Caco-2 (cell line): ENCODE data around the gene PFDN6. TPM values are rescaled to one million over a fixed set of nuclear protein-coding genes. Genes with fewer than 3 reads are reported as not detected.

Experiments used
- BruUV-seq: library from RNA; stranded (reverse); fragments of 400-500 nt; replicated peaks from 2 replicates; lab custom pipeline; 2021; lab: Mats Ljungman, UMichigan
- CTCF ChIA-PET: fragments of 300-600 bp; sonication (Branson Sonifier 250); formaldehyde crosslinking; loops from one replicate; lab custom pipeline; 2022; ENCODE audit warnings: antibody characterized with exemption; lab: Charles Lee
- POLR2A ChIA-PET: fragments of 300-600 bp; sonication (Branson Sonifier 250); formaldehyde crosslinking; loops from one replicate; lab custom pipeline; 2022; ENCODE audit warnings: antibody characterized with exemption; lab: Charles Lee
- DNase-seq, 2 experiments: peaks; one replicate each; pipeline versions ENCODE4 v3.0.0 to v3.0.0-alpha.2; 2020 to 2022
- H3K27me3 ChIP-seq: replicated peaks from 2 replicates; pipeline ENCODE4 v1.6.0; 2011; ENCODE audit warnings: low read length; ENCODE audit not compliant: control insufficient read depth, insufficient read depth
- H3K36me3 ChIP-seq: 2 replicates; pipeline ENCODE4 v1.5.1; 2011; ENCODE audit warnings: low read length; ENCODE audit not compliant: control insufficient read depth, insufficient read depth
- H3K4me1 ChIP-seq: fragments of 250-450 bp; sonication (Bioruptor Pico); 2 replicates; pipeline ENCODE4 v1.5.1; 2020; ENCODE audit warnings: mild to moderate bottlenecking
- H3K4me3 ChIP-seq: 2 replicates; pipeline ENCODE4 v1.5.1; 2011; ENCODE audit warnings: low read depth, mild to moderate bottlenecking, control low read depth, low read length
- H3K9me3 ChIP-seq: fragments of 250-450 bp; sonication (Bioruptor Pico); 2 replicates; pipeline ENCODE4 v1.5.1; 2020; ENCODE audit warnings: mild to moderate bottlenecking, moderate library complexity
- H3K27ac Mint-ChIP-seq: one replicate; pipeline ENCODE4 v1.8.0; 2022; ENCODE audit warnings: mixed read lengths; ENCODE audit not compliant: unreplicated experiment
- H3K27me3 Mint-ChIP-seq: one replicate; pipeline ENCODE4 v1.8.0; 2022; ENCODE audit warnings: mixed read lengths; ENCODE audit not compliant: insufficient read depth, unreplicated experiment
- H3K36me3 Mint-ChIP-seq: one replicate; pipeline ENCODE4 v1.8.0; 2022; ENCODE audit warnings: mild to moderate bottlenecking, mixed read lengths; ENCODE audit not compliant: insufficient read depth, unreplicated experiment
- H3K4me1 Mint-ChIP-seq: one replicate; pipeline ENCODE4 v1.8.0; 2022; ENCODE audit warnings: low read depth, mixed read lengths; ENCODE audit not compliant: unreplicated experiment
- H3K4me3 Mint-ChIP-seq: one replicate; pipeline ENCODE4 v1.8.0; 2022; ENCODE audit warnings: mild to moderate bottlenecking, moderate library complexity, mixed read lengths; ENCODE audit not compliant: unreplicated experiment
- H3K9me3 Mint-ChIP-seq: one replicate; pipeline ENCODE4 v1.8.0; 2022; ENCODE audit warnings: mixed read lengths; ENCODE audit not compliant: unreplicated experiment
- intact Hi-C: fragments of 100-400 bp; cut with micrococcal nuclease; formaldehyde crosslinking; loops from one replicate; pipeline ENCODE4 v1.10.0; 2022; ENCODE audit not compliant: unreplicated experiment
- total RNA-seq: library from RNA; stranded (reverse); gene quantifications from 2 replicates; pipeline ENCODE4 v1.2.3, GENCODE V29; 2022
- TF ChIP-seq, protein P1 (sequence below), 2 experiments: fragments of 200-600 bp in 1 of 2; IDR thresholded peaks; 1 replicate in 1 of 2; 2 replicates in 1 of 2; pipeline versions ENCODE4 v1.5.1 to v1.8.0; 2011 to 2022; ENCODE audit warnings: antibody characterized with exemption in 1 of 2, control low read depth in 1 of 2, inconsistent platforms in 1 of 2, low read depth in 1 of 2, low read length in 1 of 2, mild to moderate bottlenecking in 1 of 2, moderate library complexity in 1 of 2; ENCODE audit not compliant: insufficient read depth in 1 of 2, severe bottlenecking in 1 of 2, unreplicated experiment in 1 of 2

The PFDN6 gene
- total RNA-seq, 1 experiment from 2014 or later = 65.9 TPM

DNA sequence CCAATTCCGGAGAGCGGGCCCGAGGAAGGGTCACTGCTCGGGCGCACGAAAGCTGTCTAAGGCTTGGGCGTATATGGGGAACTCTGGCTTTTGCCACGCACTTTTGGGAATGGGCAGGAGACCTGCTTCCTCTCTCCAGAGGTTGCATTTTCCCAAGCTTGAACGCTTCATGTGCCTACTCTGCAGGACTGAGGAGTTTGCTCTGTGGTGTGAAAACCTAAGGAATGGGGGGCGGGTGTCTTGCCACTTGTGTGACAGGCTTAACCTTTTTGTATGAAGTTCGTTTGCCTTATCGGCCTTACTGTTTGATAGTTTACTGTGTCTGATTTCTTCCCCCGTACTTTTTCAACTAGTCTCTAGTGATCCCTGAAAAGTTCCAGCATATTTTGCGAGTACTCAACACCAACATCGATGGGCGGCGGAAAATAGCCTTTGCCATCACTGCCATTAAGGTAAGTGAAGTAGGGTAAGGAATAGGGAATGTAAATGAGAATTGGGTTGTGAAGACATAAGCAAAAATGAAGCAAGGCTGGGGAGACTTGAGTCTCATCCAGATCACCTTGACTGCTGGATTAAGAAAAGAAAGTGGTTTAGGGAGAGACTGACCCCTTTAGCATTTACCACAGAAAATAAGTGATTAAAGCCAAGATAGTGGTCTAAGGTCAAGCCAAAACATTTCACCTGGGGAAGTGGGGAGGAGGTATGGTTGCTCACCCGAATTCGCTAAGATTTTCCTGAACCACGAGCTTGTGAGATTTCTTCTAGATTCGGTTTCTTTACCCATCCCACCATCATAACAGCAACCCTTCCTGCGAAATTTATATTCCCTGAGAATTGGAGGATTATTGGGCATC lies 16.9 kb upstream of the PFDN6 start:
- TF ChIP-seq, protein P1, sequence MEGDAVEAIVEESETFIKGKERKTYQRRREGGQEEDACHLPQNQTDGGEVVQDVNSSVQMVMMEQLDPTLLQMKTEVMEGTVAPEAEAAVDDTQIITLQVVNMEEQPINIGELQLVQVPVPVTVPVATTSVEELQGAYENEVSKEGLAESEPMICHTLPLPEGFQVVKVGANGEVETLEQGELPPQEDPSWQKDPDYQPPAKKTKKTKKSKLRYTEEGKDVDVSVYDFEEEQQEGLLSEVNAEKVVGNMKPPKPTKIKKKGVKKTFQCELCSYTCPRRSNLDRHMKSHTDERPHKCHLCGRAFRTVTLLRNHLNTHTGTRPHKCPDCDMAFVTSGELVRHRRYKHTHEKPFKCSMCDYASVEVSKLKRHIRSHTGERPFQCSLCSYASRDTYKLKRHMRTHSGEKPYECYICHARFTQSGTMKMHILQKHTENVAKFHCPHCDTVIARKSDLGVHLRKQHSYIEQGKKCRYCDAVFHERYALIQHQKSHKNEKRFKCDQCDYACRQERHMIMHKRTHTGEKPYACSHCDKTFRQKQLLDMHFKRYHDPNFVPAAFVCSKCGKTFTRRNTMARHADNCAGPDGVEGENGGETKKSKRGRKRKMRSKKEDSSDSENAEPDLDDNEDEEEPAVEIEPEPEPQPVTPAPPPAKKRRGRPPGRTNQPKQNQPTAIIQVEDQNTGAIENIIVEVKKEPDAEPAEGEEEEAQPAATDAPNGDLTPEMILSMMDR (IDR thresholded peaks at IDR 0.05; ENCODE audit: insufficient read depth in 1 of 2, low read depth in 1 of 2, low read length in 1 of 2, severe bottlenecking in 1 of 2, unreplicated experiment in 1 of 2) = no peak
- Mint-ChIP-seq H3K4me1 (peaks cover 24% of the 10 kb centered on the region), H3K36me3 (peaks cover 63% of the 10 kb centered on the region), H3K27me3 (no peaks in the 10 kb centered on the region), H3K27ac (peak overlapping the region; percentile 100), H3K4me3 (peak overlapping the region; percentile 95), H3K9me3 (no peaks in the 10 kb centered on the region)
- no peaks in the 10 kb centered on the region for H3K27me3 ChIP-seq
- H3K4me3 ChIP-seq = peak overlapping the region; percentile 56
- H3K9me3 ChIP-seq = no peaks in the 10 kb centered on the region
- ChIA-PET CTCF (interaction anchor here (0.6 to 1.3 kb wide), 3 partner anchors 45 to 231 kb away, joined by 4 to 21 read pairs (median 4); partner anchors contain the start of genes CUTA and ZBTB22), POLR2A (interaction anchor here (1.3 to 2.3 kb wide), 6 partner anchors 13 to 301 kb away, joined by 7 to 17 read pairs (median 11); partner anchors contain the start of genes PFDN6, WDR46 and ZBTB22)
- H3K4me1 ChIP-seq = peaks cover 18% of the 10 kb centered on the region
- peaks cover 9% of the 10 kb centered on the region for H3K36me3 ChIP-seq
- intact Hi-C loops = no loop called here
- DNase-seq = no peak
- BruUV-seq = TSS peak; percentile 70

DNA sequence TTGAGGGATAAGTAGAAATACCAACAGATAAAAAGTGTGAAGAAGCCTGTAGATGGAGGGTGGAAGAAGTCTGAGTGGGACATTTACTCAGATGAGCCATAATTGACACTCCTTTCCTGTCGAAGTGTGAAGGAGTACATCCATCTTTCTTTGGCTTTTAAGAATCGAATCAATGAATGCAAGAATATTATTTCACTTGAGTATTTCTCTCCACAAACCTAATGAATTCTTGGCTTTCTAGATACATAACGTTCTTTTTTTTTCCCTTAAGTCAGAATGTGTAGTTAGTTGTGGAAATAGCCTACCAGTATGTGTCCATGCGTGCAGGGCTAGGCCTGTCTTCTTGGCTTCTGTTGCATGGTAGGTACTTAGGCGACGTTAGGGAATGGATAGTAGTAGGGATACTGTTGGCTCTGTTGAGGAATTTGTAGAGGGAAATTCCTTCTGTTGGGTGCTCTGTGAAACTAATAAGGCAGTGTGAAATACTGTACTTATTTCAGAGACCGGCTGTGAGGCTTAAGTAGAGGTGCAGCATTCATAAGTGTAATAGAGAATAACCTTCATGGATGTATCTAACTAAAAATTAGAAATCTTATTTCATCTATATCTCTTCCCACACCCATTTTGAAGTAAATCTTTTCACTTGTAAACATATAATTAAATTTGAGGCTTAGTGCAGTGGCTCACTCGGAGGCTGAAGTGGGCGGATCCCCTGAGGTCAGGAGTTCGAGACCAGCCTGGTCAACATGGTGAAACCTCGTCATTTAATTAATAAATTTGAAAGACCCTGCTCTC lies 16.1 kb upstream of the PFDN6 start:
- TF ChIP-seq, protein P1 (IDR thresholded peaks at IDR 0.05; ENCODE audit: insufficient read depth in 1 of 2, low read depth in 1 of 2, low read length in 1 of 2, severe bottlenecking in 1 of 2, unreplicated experiment in 1 of 2) = no peak
- H3K27me3 Mint-ChIP-seq = no peaks in the 10 kb centered on the region
- Histone ChIP-seq H3K4me3 (peak overlapping the region; percentile 56), H3K27me3 (no peaks in the 10 kb centered on the region), H3K4me1 (peaks cover 18% of the 10 kb centered on the region), H3K9me3 (no peaks in the 10 kb centered on the region), H3K36me3 (peaks cover 9% of the 10 kb centered on the region)
- peak overlapping the region; percentile 95 for H3K4me3 Mint-ChIP-seq
- peaks cover 72% of the 10 kb centered on the region for H3K36me3 Mint-ChIP-seq
- DNase-seq = no peak
- CTCF ChIA-PET = no interaction called here
- POLR2A ChIA-PET = no interaction called here
- peaks cover 24% of the 10 kb centered on the region for H3K4me1 Mint-ChIP-seq
- BruUV-seq = no TSS peak
- intact Hi-C loops = no loop called here
- H3K27ac Mint-ChIP-seq = peak overlapping the region; percentile 100
- H3K9me3 Mint-ChIP-seq = no peaks in the 10 kb centered on the region
